SK-N-SH treated with all-trans-retinoic acid at 6 μM for 48 hours (cell line): ENCODE data around the gene KIAA1328.

Source experiments
- ATAC-seq: fragments of 200-7000 bp; cut with Tn5 transposase; 3 replicates; pipeline ENCODE4 v1.9.1; 2020; ENCODE audit warnings: mild to moderate bottlenecking, moderate library complexity
- ARNTL ChIP-seq: fragments of 450-650 bp; formaldehyde crosslinking; IDR thresholded peaks from 2 replicates; pipeline ENCODE4 v1.5.0; 2020; ENCODE audit warnings: low read depth, mild to moderate bottlenecking, moderate library complexity, borderline replicate concordance
- BACH2 ChIP-seq: fragments of 250-450 bp; sonication (Bioruptor Pico); IDR thresholded peaks from 2 replicates; pipeline ENCODE4 v1.9.0; 2021; ENCODE audit warnings: mild to moderate bottlenecking, borderline replicate concordance
- CSDC2 ChIP-seq: fragments of 250-450 bp; sonication (Bioruptor Pico); IDR thresholded peaks from 2 replicates; pipeline ENCODE4 v1.5.0; 2020; ENCODE audit warnings: mild to moderate bottlenecking, moderate library complexity
- ESRRG ChIP-seq: fragments of 250-450 bp; sonication (Bioruptor Pico); IDR thresholded peaks from 2 replicates; pipeline ENCODE4 v1.6.1; 2021; ENCODE audit warnings: mild to moderate bottlenecking
- GLIS3 ChIP-seq: fragments of 250-450 bp; sonication (Bioruptor Pico); IDR thresholded peaks from 2 replicates; pipeline ENCODE4 v1.5.0; 2020; ENCODE audit warnings: mild to moderate bottlenecking, moderate library complexity
- ISL1 ChIP-seq: fragments of 250-450 bp; sonication (Bioruptor Pico); IDR thresholded peaks from 2 replicates; pipeline ENCODE4 v2.1.2; 2022; ENCODE audit warnings: mild to moderate bottlenecking, moderate library complexity
- OSR1 ChIP-seq: fragments of 250-450 bp; sonication (Bioruptor Pico); IDR thresholded peaks from 2 replicates; pipeline ENCODE4 v1.8.0; 2022; ENCODE audit warnings: moderate library complexity, mild to moderate bottlenecking, inconsistent platforms
- PPARA ChIP-seq: fragments of 250-450 bp; sonication (Bioruptor Pico); IDR thresholded peaks from 2 replicates; pipeline ENCODE4 v1.5.0; 2020; ENCODE audit warnings: mild to moderate bottlenecking, borderline replicate concordance
- RARB ChIP-seq: fragments of 250-450 bp; sonication (Bioruptor Pico); IDR thresholded peaks from 2 replicates; pipeline ENCODE4 v1.8.0; 2021; ENCODE audit warnings: mild to moderate bottlenecking, moderate library complexity
- SNAI2 ChIP-seq: fragments of 250-450 bp; sonication (Bioruptor Pico); IDR thresholded peaks from 2 replicates; pipeline ENCODE4 v1.5.0; 2020; ENCODE audit warnings: mild to moderate bottlenecking, moderate library complexity
- TCF4 ChIP-seq: fragments of 250-450 bp; sonication (Bioruptor Pico); IDR thresholded peaks from 2 replicates; pipeline ENCODE4 v1.8.0; 2021; ENCODE audit warnings: mild to moderate bottlenecking, moderate library complexity, borderline replicate concordance
- TOX ChIP-seq: fragments of 250-450 bp; sonication (Bioruptor Pico); IDR thresholded peaks from 2 replicates; pipeline ENCODE4 v1.8.0; 2021; ENCODE audit warnings: mild to moderate bottlenecking, moderate library complexity, borderline replicate concordance
- ZC3H10 ChIP-seq: fragments of 250-450 bp; sonication (Bioruptor Pico); IDR thresholded peaks from 2 replicates; pipeline ENCODE4 v1.5.1; 2021; ENCODE audit warnings: mild to moderate bottlenecking, moderate library complexity
- ZFP3 ChIP-seq: fragments of 250-450 bp; sonication (Bioruptor Pico); IDR thresholded peaks from 2 replicates; pipeline ENCODE4 v1.5.0; 2020; ENCODE audit warnings: mild to moderate bottlenecking, moderate library complexity
- ZNF565 ChIP-seq: fragments of 450-650 bp; formaldehyde crosslinking; conservative IDR thresholded peaks from 2 replicates; pipeline ENCODE4 v1.5.0; 2020; ENCODE audit warnings: low read depth, mild to moderate bottlenecking, moderate library complexity
- ZNF70 ChIP-seq: fragments of 450-650 bp; formaldehyde crosslinking; IDR thresholded peaks from 2 replicates; pipeline ENCODE4 v1.5.0; 2020; ENCODE audit warnings: mild to moderate bottlenecking, moderate library complexity
- ZNF8 ChIP-seq: fragments of 450-650 bp; formaldehyde crosslinking; IDR thresholded peaks from 2 replicates; pipeline ENCODE4 v1.5.0; 2020; ENCODE audit warnings: mild to moderate bottlenecking, moderate library complexity
- TF ChIP-seq, protein P1 (sequence below): fragments of 250-450 bp; sonication (Bioruptor Pico); IDR thresholded peaks from 2 replicates; pipeline ENCODE4 v1.8.0; 2020; ENCODE audit warnings: mild to moderate bottlenecking, moderate library complexity, borderline replicate concordance
- TF ChIP-seq, protein P2 (sequence below): fragments of 250-450 bp; sonication (Bioruptor Pico); IDR thresholded peaks from 2 replicates; pipeline ENCODE4 v1.5.1; 2020; ENCODE audit warnings: low read depth, mild to moderate bottlenecking, moderate library complexity
- TF ChIP-seq, protein P3 (sequence below): fragments of 250-450 bp; sonication (Bioruptor Pico); IDR thresholded peaks from 2 replicates; pipeline ENCODE4 v1.5.1; 2021; ENCODE audit warnings: mild to moderate bottlenecking, moderate library complexity
- TF ChIP-seq, protein P4 (sequence below): fragments of 250-450 bp; sonication (Bioruptor Pico); IDR thresholded peaks from 2 replicates; pipeline ENCODE4 v1.5.0; 2020; ENCODE audit warnings: mild to moderate bottlenecking, moderate library complexity
- TF ChIP-seq, protein P5 (sequence below): fragments of 250-450 bp; sonication (Bioruptor Pico); IDR thresholded peaks from 2 replicates; pipeline ENCODE4 v1.8.0; 2021; ENCODE audit warnings: low read depth, mild to moderate bottlenecking, moderate library complexity, borderline replicate concordance

KIAA1328 gene

DNA sequence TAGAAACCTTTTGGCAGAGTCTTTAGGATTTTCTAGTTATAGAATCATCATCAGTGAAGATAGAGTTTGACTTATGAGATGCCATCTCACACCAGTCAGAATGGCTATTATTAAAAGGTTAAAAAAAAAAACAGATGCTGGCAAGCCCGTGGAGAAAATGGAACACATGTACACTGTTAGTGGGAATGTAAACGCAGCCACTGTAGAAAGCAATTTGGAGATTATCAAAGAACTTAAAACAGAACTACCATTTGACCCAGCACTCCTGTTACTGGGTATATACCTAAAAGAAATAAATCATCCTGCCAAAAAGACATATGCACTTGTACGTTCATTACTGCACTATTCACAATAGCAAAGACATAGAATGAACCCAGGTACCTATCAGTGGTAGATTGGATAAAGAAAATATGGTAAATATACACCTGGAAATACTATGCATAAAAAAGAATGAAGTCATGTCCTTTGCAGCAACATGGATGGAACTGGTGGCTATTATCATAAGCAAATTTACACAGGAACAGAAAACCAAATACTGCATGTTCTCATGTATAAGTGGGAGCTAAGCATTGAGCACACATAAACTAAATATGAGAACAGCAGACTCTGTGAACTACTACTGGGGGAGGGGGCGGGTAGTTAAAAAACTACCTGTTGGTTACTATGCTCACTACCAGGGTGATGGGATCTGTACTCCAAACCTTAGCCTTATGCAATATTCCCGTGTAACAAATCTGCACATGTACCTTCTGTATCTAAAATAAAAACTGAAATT, 279.0 kb downstream of the KIAA1328 start:
- TF ChIP-seq CSDC2 (CRISPR knock-in tag) (no peak), ZFP3 (CRISPR knock-in tag) (no peak), ARNTL (no peak), ZNF8 (CRISPR knock-in tag) (no peak), SNAI2 (CRISPR knock-in tag) (no peak), ZNF70 (CRISPR knock-in tag) (no peak), ZNF565 (CRISPR knock-in tag) (no peak), ZC3H10 (CRISPR knock-in tag) (no peak), PPARA (CRISPR knock-in tag) (no peak), ESRRG (CRISPR knock-in tag) (no peak), TOX (CRISPR knock-in tag) (no peak), RARB (no peak), TCF4 (CRISPR knock-in tag) (no peak), OSR1 (no peak), ISL1 (CRISPR knock-in tag) (no peak)
- TF ChIP-seq, protein P1, sequence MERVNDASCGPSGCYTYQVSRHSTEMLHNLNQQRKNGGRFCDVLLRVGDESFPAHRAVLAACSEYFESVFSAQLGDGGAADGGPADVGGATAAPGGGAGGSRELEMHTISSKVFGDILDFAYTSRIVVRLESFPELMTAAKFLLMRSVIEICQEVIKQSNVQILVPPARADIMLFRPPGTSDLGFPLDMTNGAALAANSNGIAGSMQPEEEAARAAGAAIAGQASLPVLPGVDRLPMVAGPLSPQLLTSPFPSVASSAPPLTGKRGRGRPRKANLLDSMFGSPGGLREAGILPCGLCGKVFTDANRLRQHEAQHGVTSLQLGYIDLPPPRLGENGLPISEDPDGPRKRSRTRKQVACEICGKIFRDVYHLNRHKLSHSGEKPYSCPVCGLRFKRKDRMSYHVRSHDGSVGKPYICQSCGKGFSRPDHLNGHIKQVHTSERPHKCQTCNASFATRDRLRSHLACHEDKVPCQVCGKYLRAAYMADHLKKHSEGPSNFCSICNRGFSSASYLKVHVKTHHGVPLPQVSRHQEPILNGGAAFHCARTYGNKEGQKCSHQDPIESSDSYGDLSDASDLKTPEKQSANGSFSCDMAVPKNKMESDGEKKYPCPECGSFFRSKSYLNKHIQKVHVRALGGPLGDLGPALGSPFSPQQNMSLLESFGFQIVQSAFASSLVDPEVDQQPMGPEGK (CRISPR knock-in tag): no peak
- TF ChIP-seq, protein P2, sequence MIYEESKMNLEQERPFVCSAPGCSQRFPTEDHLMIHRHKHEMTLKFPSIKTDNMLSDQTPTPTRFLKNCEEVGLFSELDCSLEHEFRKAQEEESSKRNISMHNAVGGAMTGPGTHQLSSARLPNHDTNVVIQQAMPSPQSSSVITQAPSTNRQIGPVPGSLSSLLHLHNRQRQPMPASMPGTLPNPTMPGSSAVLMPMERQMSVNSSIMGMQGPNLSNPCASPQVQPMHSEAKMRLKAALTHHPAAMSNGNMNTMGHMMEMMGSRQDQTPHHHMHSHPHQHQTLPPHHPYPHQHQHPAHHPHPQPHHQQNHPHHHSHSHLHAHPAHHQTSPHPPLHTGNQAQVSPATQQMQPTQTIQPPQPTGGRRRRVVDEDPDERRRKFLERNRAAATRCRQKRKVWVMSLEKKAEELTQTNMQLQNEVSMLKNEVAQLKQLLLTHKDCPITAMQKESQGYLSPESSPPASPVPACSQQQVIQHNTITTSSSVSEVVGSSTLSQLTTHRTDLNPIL: no peak
- TF ChIP-seq, protein P3, sequence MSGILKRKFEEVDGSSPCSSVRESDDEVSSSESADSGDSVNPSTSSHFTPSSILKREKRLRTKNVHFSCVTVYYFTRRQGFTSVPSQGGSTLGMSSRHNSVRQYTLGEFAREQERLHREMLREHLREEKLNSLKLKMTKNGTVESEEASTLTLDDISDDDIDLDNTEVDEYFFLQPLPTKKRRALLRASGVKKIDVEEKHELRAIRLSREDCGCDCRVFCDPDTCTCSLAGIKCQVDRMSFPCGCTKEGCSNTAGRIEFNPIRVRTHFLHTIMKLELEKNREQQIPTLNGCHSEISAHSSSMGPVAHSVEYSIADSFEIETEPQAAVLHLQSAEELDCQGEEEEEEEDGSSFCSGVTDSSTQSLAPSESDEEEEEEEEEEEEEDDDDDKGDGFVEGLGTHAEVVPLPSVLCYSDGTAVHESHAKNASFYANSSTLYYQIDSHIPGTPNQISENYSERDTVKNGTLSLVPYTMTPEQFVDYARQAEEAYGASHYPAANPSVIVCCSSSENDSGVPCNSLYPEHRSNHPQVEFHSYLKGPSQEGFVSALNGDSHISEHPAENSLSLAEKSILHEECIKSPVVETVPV (CRISPR knock-in tag): no peak
- TF ChIP-seq, protein P4, sequence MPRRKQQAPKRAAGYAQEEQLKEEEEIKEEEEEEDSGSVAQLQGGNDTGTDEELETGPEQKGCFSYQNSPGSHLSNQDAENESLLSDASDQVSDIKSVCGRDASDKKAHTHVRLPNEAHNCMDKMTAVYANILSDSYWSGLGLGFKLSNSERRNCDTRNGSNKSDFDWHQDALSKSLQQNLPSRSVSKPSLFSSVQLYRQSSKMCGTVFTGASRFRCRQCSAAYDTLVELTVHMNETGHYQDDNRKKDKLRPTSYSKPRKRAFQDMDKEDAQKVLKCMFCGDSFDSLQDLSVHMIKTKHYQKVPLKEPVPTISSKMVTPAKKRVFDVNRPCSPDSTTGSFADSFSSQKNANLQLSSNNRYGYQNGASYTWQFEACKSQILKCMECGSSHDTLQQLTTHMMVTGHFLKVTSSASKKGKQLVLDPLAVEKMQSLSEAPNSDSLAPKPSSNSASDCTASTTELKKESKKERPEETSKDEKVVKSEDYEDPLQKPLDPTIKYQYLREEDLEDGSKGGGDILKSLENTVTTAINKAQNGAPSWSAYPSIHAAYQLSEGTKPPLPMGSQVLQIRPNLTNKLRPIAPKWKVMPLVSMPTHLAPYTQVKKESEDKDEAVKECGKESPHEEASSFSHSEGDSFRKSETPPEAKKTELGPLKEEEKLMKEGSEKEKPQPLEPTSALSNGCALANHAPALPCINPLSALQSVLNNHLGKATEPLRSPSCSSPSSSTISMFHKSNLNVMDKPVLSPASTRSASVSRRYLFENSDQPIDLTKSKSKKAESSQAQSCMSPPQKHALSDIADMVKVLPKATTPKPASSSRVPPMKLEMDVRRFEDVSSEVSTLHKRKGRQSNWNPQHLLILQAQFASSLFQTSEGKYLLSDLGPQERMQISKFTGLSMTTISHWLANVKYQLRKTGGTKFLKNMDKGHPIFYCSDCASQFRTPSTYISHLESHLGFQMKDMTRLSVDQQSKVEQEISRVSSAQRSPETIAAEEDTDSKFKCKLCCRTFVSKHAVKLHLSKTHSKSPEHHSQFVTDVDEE (CRISPR knock-in tag): no peak

DNA sequence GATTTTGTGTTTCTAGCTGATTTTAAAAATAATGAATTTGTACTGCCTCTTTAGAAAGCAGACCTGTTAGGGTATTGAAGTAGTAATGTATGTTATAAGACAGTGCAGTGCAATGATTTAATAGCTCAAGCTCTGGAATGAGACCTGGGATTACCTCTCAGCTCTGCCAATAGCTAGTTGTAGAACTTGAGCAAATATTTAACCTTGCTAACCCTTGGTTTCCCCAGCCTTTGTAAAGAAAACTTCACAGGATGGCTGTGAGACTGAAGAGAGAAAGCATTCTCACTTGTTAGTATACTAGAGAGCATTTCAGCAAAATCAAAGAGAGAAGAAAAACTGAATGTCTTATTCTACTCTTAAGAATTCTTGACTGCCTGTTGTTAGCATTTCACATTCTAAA, 293.9 kb downstream of the KIAA1328 start:
- TF ChIP-seq ISL1 (CRISPR knock-in tag): no peak
- TF ChIP-seq GLIS3 (CRISPR knock-in tag): no peak
- no peak for TF ChIP-seq TCF4 (CRISPR knock-in tag)
- TF ChIP-seq, protein P5, sequence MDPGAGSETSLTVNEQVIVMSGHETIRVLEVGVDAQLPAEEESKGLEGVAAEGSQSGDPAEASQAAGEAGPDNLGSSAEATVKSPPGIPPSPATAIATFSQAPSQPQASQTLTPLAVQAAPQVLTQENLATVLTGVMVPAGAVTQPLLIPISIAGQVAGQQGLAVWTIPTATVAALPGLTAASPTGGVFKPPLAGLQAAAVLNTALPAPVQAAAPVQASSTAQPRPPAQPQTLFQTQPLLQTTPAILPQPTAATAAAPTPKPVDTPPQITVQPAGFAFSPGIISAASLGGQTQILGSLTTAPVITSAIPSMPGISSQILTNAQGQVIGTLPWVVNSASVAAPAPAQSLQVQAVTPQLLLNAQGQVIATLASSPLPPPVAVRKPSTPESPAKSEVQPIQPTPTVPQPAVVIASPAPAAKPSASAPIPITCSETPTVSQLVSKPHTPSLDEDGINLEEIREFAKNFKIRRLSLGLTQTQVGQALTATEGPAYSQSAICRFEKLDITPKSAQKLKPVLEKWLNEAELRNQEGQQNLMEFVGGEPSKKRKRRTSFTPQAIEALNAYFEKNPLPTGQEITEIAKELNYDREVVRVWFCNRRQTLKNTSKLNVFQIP (CRISPR knock-in tag): no peak
- TF ChIP-seq ZFP3 (CRISPR knock-in tag): no peak
- TF ChIP-seq TOX (CRISPR knock-in tag): no peak
- TF ChIP-seq, protein P3 (CRISPR knock-in tag): no peak
- no peak for TF ChIP-seq SNAI2 (CRISPR knock-in tag)
- TF ChIP-seq, protein P1 (CRISPR knock-in tag): no peak
- no peak for TF ChIP-seq ZNF70 (CRISPR knock-in tag)
- TF ChIP-seq BACH2 (CRISPR knock-in tag): no peak
- no peak for TF ChIP-seq ZNF565 (CRISPR knock-in tag)
- no peak for ATAC-seq

More for the DNA sequence above, 279.0 kb downstream of the KIAA1328 start:
- no peak for ATAC-seq
